Neutrophil (primary cell): ENCODE measurements around the gene AREL1.

ENCODE experiments used
- H3K27ac ChIP-seq: fragments of 200-600 bp; sonication (generic); 2 replicates; pipeline ENCODE4 v1.5.1; 2016; ENCODE audit warnings: mild to moderate bottlenecking, moderate library complexity
- H3K27me3 ChIP-seq: fragments of 200-600 bp; sonication (generic); 2 replicates; pipeline ENCODE4 v1.6.0; 2016; ENCODE audit warnings: mild to moderate bottlenecking
- H3K36me3 ChIP-seq: fragments of 200-600 bp; sonication (generic); 2 replicates; pipeline ENCODE4 v1.5.1; 2017
- H3K4me1 ChIP-seq, 2 experiments: fragments of 200-600 bp in 1 of 2; sonication (generic) in 1 of 2; 1 replicate in 1 of 2; 2 replicates in 1 of 2; pipeline versions ENCODE4 v1.5.1 to v1.6.1; 2013 to 2016; ENCODE audit warnings: low read depth in 1 of 2, low read length in 1 of 2, mild to moderate bottlenecking in 1 of 2, moderate library complexity in 1 of 2; ENCODE audit not compliant: control insufficient read depth in 1 of 2, insufficient read depth in 1 of 2
- H3K4me3 ChIP-seq, 2 experiments: fragments of 200-600 bp in 1 of 2; sonication (generic) in 1 of 2; 1 replicate in 1 of 2; 2 replicates in 1 of 2; pipeline ENCODE4 v1.5.1; 2013 to 2016; ENCODE audit warnings: low read depth in 1 of 2, low read length in 1 of 2, mild to moderate bottlenecking in 1 of 2, moderate library complexity in 1 of 2
- H3K9me3 ChIP-seq: fragments of 200-600 bp; sonication (generic); 2 replicates; pipeline ENCODE4 v1.5.1; 2016
- TF ChIP-seq, protein P1 (sequence below): fragments of 200-600 bp; sonication (generic); IDR thresholded peaks from 2 replicates; pipeline ENCODE4 v1.5.1; 2016; ENCODE audit warnings: antibody characterized with exemption

Gene AREL1

DNA sequence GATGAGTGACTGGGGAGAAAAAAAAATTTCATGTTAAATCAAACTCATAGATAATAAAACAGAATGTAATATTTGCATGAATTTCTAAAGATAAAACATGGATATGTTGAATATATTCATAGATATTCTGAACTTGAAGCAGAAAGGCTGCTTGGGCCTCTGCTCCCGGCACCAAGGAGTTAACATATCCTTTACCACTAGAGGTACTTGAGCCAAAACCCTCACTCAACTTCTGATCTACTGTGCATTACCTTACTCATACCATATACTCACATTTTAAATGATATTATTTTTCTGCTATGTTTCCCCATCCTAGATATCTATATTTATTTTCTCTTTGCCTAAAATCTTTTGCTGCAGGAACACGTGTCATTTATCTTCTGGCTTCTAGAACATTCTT is 14.9 kb downstream of the AREL1 start:
- no peaks in the 10 kb centered on the region for H3K27me3 ChIP-seq
- TF ChIP-seq, protein P1, sequence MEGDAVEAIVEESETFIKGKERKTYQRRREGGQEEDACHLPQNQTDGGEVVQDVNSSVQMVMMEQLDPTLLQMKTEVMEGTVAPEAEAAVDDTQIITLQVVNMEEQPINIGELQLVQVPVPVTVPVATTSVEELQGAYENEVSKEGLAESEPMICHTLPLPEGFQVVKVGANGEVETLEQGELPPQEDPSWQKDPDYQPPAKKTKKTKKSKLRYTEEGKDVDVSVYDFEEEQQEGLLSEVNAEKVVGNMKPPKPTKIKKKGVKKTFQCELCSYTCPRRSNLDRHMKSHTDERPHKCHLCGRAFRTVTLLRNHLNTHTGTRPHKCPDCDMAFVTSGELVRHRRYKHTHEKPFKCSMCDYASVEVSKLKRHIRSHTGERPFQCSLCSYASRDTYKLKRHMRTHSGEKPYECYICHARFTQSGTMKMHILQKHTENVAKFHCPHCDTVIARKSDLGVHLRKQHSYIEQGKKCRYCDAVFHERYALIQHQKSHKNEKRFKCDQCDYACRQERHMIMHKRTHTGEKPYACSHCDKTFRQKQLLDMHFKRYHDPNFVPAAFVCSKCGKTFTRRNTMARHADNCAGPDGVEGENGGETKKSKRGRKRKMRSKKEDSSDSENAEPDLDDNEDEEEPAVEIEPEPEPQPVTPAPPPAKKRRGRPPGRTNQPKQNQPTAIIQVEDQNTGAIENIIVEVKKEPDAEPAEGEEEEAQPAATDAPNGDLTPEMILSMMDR = no peak
- peak overlapping the region; percentile 18 to 42 for H3K4me3 ChIP-seq
- no peaks in the 10 kb centered on the region for H3K9me3 ChIP-seq
- H3K4me1 ChIP-seq = peaks cover 56 to 58% of the 10 kb centered on the region in 2 experiments
- peaks cover 4% of the 10 kb centered on the region for H3K36me3 ChIP-seq
- H3K27ac ChIP-seq = peak overlapping the region; percentile 95

DNA sequence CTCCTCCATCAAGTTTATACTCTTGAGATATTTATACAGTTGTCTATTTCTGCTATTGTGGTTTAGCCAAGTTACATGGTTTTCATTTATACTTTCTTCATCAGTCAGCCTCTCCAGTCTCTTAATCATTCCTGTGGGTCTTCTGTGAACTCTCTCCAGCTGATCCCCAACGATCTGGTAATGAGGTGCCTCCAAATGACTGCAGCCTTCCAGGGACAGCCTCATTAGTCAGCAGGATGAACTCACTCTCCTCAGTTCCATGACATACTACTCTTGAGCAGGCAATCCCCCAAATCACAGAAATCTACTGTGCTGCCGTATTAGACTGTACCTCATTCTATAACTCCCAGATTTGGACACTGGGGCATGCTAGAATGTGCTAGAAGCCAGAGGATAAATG is 15.3 kb downstream of the AREL1 start:
- peaks cover 4% of the 10 kb centered on the region for H3K36me3 ChIP-seq
- H3K27ac ChIP-seq = peak overlapping the region; percentile 95
- TF ChIP-seq, protein P1 = no peak
- H3K27me3 ChIP-seq = no peaks in the 10 kb centered on the region
- peaks cover 60 to 63% of the 10 kb centered on the region in 2 experiments for H3K4me1 ChIP-seq
- peak overlapping the region in 1 of 2 experiments; percentile 42 for H3K4me3 ChIP-seq
- no peaks in the 10 kb centered on the region for H3K9me3 ChIP-seq

DNA sequence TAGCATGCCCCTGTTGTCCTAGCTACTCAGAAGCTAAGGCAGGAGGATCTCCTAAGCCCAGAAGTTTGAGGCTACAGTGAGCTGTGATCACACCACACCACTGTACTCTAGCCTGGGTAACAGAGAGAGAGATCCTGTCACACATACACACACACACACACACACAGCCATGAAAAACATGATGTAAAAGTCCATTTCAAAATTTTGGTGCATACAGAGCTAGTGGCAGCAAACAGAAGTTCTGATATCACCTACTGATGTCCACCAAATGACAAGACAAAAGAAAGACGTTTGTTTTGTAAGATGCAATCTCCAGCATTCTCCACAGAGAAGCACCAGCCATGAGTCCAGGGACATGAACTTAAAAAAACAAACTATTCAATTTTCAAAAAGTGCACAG is 15.9 kb downstream of the AREL1 start:
- H3K4me1 ChIP-seq = peaks cover 66 to 68% of the 10 kb centered on the region in 2 experiments
- H3K27me3 ChIP-seq = no peaks in the 10 kb centered on the region
- peak overlapping the region in 1 of 2 experiments; percentile 7 for H3K4me3 ChIP-seq
- peaks cover 4% of the 10 kb centered on the region for H3K36me3 ChIP-seq
- H3K9me3 ChIP-seq = no peaks in the 10 kb centered on the region
- TF ChIP-seq, protein P1 = no peak
- H3K27ac ChIP-seq = peak overlapping the region; percentile 95

DNA sequence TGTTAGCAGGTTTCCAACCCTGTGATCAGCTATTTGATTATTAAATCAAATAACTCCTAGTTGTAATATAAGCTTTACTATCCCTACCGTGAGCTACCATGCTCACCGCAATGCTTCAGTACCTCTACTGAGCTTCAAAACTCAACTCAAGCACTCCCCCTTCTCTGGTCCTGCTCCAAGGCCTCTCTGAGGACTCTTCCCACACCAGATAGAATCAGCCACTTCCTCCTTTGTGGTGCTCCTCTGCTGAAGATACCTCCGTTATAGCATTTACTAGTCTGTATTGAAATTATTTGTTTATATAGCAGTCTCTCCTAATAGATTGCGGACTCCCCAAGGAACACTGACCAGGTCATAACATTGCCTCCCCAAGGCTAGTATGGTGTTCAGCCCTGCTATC is 17.5 kb downstream of the AREL1 start:
- TF ChIP-seq, protein P1 = no peak

DNA sequence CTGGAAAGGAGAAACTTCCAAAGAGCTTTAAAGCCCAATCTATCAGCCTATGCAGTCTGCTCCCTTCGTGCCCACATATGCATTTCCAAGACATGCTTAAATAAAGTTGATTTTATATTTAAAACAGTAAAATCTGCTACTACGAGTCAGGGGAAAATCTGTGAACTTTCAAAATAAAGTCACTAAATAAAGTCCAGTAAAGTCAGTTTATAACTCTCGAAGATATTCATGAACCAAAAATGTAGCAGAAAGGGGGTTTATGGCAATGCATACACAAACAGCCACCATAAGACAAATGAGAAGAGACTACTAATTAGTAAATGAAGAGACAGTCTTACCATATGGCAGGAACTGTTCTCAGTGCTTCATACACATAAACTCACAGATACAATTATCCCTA is 19.7 kb downstream of the AREL1 start:
- Histone ChIP-seq H3K27me3 (no peaks in the 10 kb centered on the region), H3K9me3 (no peaks in the 10 kb centered on the region)

More for the DNA sequence above, 17.5 kb downstream of the AREL1 start:
- Histone ChIP-seq H3K4me3 (no peak overlapping the region), H3K9me3 (no peaks in the 10 kb centered on the region), H3K27me3 (no peaks in the 10 kb centered on the region), H3K4me1 (peaks cover 72 to 81% of the 10 kb centered on the region in 2 experiments), H3K36me3 (peaks cover 10% of the 10 kb centered on the region), H3K27ac (peak overlapping the region; percentile 95)

More for the DNA sequence above, 19.7 kb downstream of the AREL1 start:
- TF ChIP-seq, protein P1 = no peak
- Histone ChIP-seq H3K4me1 (peaks cover 51 to 61% of the 10 kb centered on the region in 2 experiments), H3K4me3 (no peak overlapping the region), H3K27ac (peak overlapping the region; percentile 72), H3K36me3 (peaks cover 21% of the 10 kb centered on the region)
